Measurements from ENCODE around the gene DCTN4. TPM values are rescaled to one million over a fixed set of nuclear protein-coding genes. Genes with fewer than 3 reads are reported as not detected.

Gene DCTN4
- total RNA-seq, 1 donor: 66.2 TPM

DNA sequence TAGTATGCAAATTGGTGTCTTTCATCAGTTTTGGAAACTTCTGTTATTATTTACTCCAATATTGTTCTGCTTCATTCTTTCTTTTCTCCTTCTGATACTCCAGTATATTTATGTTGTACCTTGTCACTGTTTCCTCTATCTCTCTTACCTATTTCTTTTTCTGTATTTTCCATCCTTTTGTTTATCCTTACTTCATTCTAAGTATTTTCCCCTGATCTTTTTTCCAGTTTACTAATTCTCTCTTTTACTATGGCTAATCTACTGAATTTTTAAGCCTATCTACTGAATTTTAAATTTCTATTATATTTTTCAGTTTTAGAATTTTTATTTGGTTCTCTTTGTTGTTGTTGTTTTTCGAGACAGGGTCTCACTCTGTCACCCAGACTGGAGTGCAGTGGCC, 27.1 kb upstream of the DCTN4 start:
- Histone ChIP-seq H3K4me3 (ENCODE audit: insufficient read depth, low read length) (no peak overlapping the region), H3K79me2 (ENCODE audit: insufficient read depth, low read length) (peaks cover 78% of the 10 kb centered on the region), H3K9me3 (ENCODE audit: low read depth, low read length) (no peaks in the 10 kb centered on the region), H3K4me2 (ENCODE audit: insufficient read depth, low read length) (no peak overlapping the region), H4K20me1 (ENCODE audit: insufficient read depth, low read length) (no peaks in the 10 kb centered on the region), H3K27me3 (ENCODE audit: insufficient read depth, low read length) (no peaks in the 10 kb centered on the region), H2AFZ (ENCODE audit: low read length) (no peak overlapping the region), H3K27ac (ENCODE audit: low read depth, low read length) (peak overlapping the region; percentile 89), H3K36me3 (ENCODE audit: insufficient read depth, low read length) (peaks cover 11% of the 10 kb centered on the region), H3K4me1 (ENCODE audit: insufficient read depth, low read length) (peaks cover 86% of the 10 kb centered on the region)
- TF ChIP-seq, protein P1, sequence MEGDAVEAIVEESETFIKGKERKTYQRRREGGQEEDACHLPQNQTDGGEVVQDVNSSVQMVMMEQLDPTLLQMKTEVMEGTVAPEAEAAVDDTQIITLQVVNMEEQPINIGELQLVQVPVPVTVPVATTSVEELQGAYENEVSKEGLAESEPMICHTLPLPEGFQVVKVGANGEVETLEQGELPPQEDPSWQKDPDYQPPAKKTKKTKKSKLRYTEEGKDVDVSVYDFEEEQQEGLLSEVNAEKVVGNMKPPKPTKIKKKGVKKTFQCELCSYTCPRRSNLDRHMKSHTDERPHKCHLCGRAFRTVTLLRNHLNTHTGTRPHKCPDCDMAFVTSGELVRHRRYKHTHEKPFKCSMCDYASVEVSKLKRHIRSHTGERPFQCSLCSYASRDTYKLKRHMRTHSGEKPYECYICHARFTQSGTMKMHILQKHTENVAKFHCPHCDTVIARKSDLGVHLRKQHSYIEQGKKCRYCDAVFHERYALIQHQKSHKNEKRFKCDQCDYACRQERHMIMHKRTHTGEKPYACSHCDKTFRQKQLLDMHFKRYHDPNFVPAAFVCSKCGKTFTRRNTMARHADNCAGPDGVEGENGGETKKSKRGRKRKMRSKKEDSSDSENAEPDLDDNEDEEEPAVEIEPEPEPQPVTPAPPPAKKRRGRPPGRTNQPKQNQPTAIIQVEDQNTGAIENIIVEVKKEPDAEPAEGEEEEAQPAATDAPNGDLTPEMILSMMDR (IDR thresholded peaks at IDR 0.05; ENCODE audit: extremely low read depth, low read depth, low read length): no peak
- no peak for DNase-seq (ENCODE audit: insufficient read length, low spot score, missing footprints)

DNA sequence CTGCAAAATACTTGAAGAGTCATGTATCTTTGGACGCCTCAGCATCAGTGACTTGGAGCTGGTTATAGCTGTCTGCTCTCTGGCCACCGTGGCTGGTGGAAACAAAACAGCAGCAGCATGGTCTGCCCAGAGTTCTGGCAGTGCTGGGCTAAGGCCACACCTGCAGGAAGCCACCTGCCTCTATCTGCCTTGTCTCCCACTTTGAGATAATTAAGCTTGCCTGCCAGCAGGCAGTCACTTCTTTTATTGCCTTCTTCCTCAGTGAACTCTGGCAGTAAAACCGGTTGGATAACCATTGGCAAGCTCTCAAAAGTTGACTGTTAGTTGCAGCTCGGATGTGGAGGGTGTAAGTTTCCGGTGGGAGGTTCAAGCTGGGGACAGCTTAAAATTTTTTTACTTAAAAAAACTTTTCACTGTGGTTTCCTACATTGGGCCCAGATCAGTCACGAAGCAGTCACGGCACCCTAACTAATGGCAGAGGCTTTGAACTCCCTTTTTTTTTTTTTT, 24.7 kb upstream of the DCTN4 start:
- H3K4me1 ChIP-seq (ENCODE audit: insufficient read depth, low read length): peaks cover 76% of the 10 kb centered on the region
- H3K36me3 ChIP-seq (ENCODE audit: insufficient read depth, low read length): peaks cover 11% of the 10 kb centered on the region
- no peaks in the 10 kb centered on the region for H4K20me1 ChIP-seq (ENCODE audit: insufficient read depth, low read length)
- TF ChIP-seq, protein P1 (IDR thresholded peaks at IDR 0.05; ENCODE audit: extremely low read depth, low read depth, low read length): no peak
- peak overlapping the region; percentile 93 for H3K4me2 ChIP-seq (ENCODE audit: insufficient read depth, low read length)
- peak overlapping the region; percentile 0 for H3K4me3 ChIP-seq (ENCODE audit: insufficient read depth, low read length)
- H3K79me2 ChIP-seq (ENCODE audit: insufficient read depth, low read length): peaks cover 82% of the 10 kb centered on the region
- H3K27me3 ChIP-seq (ENCODE audit: insufficient read depth, low read length): no peaks in the 10 kb centered on the region
- peak overlapping the region; percentile 87 for H3K27ac ChIP-seq (ENCODE audit: low read depth, low read length)
- no peaks in the 10 kb centered on the region for H3K9me3 ChIP-seq (ENCODE audit: low read depth, low read length)
- no peak overlapping the region for H2AFZ ChIP-seq (ENCODE audit: low read length)
- no peak for DNase-seq (ENCODE audit: insufficient read length, low spot score, missing footprints)

DNA sequence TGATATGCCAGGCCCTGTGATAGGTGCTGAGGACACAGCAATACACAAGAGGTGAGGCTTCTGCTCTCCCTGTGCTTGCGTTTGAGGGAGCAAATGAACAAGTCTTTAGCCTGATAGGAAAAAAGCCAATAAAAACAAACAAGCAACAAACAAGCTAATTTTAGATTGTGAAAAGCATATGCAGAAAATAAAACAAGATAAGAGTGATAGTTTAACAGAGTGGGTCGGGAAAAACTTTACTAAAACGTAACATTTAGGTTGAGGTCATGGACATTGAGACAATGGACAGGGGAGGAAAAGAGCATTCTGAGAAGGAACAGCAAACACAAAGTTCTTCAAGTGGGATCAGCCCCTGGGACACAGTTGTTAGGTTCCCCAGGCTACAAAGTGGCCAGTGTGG, 24.0 kb upstream of the DCTN4 start:
- H3K4me3 ChIP-seq (ENCODE audit: insufficient read depth, low read length): peak overlapping the region; percentile 86
- no peak overlapping the region for H2AFZ ChIP-seq (ENCODE audit: low read length)
- TF ChIP-seq, protein P1 (IDR thresholded peaks at IDR 0.05; ENCODE audit: extremely low read depth, low read depth, low read length): no peak
- peaks cover 11% of the 10 kb centered on the region for H3K36me3 ChIP-seq (ENCODE audit: insufficient read depth, low read length)
- DNase-seq (ENCODE audit: insufficient read length, low spot score, missing footprints): no peak
- H3K4me1 ChIP-seq (ENCODE audit: insufficient read depth, low read length): peaks cover 75% of the 10 kb centered on the region
- peak overlapping the region; percentile 93 for H3K4me2 ChIP-seq (ENCODE audit: insufficient read depth, low read length)
- peaks cover 82% of the 10 kb centered on the region for H3K79me2 ChIP-seq (ENCODE audit: insufficient read depth, low read length)
- H3K9me3 ChIP-seq (ENCODE audit: low read depth, low read length): no peaks in the 10 kb centered on the region
- no peaks in the 10 kb centered on the region for H4K20me1 ChIP-seq (ENCODE audit: insufficient read depth, low read length)
- peak overlapping the region; percentile 87 for H3K27ac ChIP-seq (ENCODE audit: low read depth, low read length)
- no peaks in the 10 kb centered on the region for H3K27me3 ChIP-seq (ENCODE audit: insufficient read depth, low read length)

DNA sequence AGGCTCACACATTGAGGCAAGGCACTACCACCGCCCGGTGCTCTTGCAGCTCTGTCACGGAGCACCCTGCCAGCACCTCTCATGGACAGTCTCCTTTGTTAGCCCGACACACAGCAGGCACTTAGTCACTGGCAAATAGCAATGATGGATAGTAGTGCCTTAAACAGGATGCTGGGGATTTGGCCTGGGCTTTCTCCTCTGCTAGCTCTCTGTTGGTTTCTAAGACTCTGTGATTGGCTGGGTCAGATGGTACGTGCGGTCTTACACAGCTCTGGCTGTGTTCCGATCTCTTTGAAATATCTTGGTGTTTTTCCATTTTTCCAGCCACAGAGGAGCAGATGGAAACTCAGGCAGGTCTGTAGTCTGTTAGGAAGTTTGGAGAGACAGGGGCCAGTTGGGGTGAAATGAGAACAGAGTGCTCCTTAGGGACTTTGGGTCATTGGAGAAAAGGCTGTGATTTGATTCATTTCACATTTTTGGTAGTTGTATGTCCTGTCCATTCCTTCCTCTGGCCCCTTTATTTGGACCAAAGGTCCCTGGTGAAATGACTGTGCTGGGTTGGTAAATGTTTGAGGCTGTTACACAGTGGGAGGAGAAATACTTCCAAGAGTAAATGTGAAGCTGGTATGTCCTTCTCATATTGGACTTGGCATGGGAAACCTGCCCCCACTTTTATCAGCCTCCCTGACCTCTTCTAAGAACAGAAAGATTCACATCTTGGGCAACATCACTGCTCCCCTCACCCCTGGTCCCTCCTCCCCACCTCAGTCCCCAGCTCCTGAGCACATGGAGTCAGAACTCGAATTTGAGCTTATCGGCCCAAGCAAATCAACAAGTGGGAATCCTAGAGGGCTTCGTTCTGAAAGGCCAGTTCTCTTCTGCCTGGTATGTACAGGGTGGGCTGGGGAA, 23.1 kb upstream of the DCTN4 start:
- TF ChIP-seq, protein P1 (IDR thresholded peaks at IDR 0.05; ENCODE audit: extremely low read depth, low read depth, low read length): no peak
- H3K36me3 ChIP-seq (ENCODE audit: insufficient read depth, low read length): peaks cover 11% of the 10 kb centered on the region

More for the DNA sequence above, 23.1 kb upstream of the DCTN4 start:
- Histone ChIP-seq H3K4me3 (ENCODE audit: insufficient read depth, low read length) (peak overlapping the region; percentile 86), H4K20me1 (ENCODE audit: insufficient read depth, low read length) (no peaks in the 10 kb centered on the region), H3K27me3 (ENCODE audit: insufficient read depth, low read length) (no peaks in the 10 kb centered on the region), H3K4me1 (ENCODE audit: insufficient read depth, low read length) (peaks cover 75% of the 10 kb centered on the region), H3K4me2 (ENCODE audit: insufficient read depth, low read length) (peak overlapping the region; percentile 93), H2AFZ (ENCODE audit: low read length) (no peak overlapping the region), H3K79me2 (ENCODE audit: insufficient read depth, low read length) (peaks cover 81% of the 10 kb centered on the region), H3K27ac (ENCODE audit: low read depth, low read length) (peak overlapping the region; percentile 87), H3K9me3 (ENCODE audit: low read depth, low read length) (no peaks in the 10 kb centered on the region)
- peak; percentile 89 for DNase-seq (ENCODE audit: insufficient read length, low spot score, missing footprints)

All from osteoblast (primary cell).